ENCODE measurements around the gene C11orf65.

Gene C11orf65

GRCh38 chr11:108364159-108364558 lies 103.2 kb downstream of the C11orf65 start:
- DNase-seq, result no peak

DNA sequence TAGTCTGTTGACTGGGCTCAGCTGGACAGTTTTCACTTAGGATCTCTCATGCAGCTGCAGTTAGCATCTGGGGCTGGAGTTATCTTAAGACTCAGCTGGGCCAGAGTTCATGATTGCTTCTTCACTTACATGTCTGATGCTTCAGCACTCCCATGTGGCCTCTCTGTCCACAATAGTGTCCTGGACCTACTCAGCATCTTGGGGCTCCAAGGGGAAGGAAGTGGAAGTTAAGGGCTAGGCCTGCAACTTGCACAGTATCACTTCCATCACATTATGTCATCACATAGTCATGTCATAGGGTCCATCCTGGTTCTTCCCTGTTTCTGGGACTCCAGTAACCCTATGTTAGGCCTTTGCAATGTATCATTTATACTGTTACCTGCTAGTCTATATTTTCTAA lies 115.9 kb downstream of the C11orf65 start:
- DNase-seq, result no peak

GRCh38 chr11:108346451-108346850 lies 120.9 kb downstream of the C11orf65 start:
- DNase-seq, result no peak

- no peak for DNase-seq
Measured at GRCh38 chr11:108345767-108346166, 121.6 kb downstream of the C11orf65 start.

DNA sequence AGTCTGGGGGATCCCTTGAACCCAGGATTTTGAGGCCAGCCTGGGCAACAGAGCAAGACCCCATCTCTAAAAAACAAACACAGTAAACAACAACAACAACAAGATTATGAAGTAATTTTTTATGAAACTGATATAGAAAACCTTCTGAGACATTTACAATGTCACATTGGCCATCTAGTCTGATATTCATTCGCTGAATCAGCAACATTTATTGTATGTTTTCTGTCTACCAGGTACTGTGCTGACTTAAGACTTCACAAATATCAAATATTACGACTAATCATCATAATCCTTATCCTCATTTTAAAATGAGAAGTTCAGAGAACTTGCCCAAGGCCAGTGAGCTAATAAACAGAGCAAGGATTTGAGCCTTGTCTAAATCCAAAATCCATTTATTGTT lies 123.6 kb downstream of the C11orf65 start:
- DNase-seq, result no peak

- DNase-seq, result no peak
Measured at GRCh38 chr11:108341654-108342053, 125.7 kb downstream of the C11orf65 start.

GRCh38 chr11:108340973-108341372 lies 126.4 kb downstream of the C11orf65 start:
- no peak for DNase-seq

- DNase-seq, result no peak
Measured at GRCh38 chr11:108338750-108339149, 128.6 kb downstream of the C11orf65 start.

DNA sequence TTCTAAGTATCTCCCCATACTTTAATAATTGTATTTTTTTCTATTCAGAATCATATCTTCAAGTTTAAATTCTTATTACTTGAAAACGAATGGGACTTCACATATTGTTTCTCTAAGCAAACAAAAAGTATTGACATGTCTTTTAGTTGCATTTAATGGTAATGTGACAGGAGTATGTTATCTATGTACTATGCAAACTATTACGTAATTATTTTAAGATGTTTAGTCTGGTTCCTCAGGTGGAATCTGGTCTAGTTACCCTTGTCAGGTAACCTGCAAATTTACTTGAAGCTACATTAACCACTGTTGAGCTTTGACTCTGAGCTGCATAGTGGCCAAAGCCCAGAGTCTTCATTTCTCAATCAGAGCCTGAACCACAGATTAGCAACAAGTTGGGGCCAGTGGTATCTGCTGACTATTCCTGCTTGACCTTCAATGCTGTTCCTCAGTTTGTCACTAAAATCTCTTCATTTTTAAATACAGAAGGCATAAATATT lies 133.9 kb downstream of the C11orf65 start:
- no peak for DNase-seq
